ENCODE results near the gene SGIP1. TPM values are rescaled to one million over a fixed set of nuclear protein-coding genes. Genes with fewer than 3 reads are reported as not detected.

Gene SGIP1
- total and polyA plus RNA-seq, 2 experiments from 2014 or later, result 3.1 to 20.2 TPM

- Histone ChIP-seq H3K4me3 (no peak overlapping the region), H3K79me2 (no peaks in the 10 kb centered on the region), H2AFZ (peak overlapping the region; percentile 96), H3K4me2 (peak overlapping the region; percentile 92), H3K4me1 (ENCODE audit: insufficient read depth) (peaks cover 10% of the 10 kb centered on the region), H3K27ac (no peak overlapping the region), H3K9me3 (ENCODE audit: low read depth) (no peaks in the 10 kb centered on the region), H3K36me3 (replicated peaks; ENCODE audit: insufficient read depth, low read depth) (no peaks in the 10 kb centered on the region), H3K9me2 (replicated peaks; ENCODE audit: insufficient read depth) (no peaks in the 10 kb centered on the region), H3K27me3 (peaks cover 15% of the 10 kb centered on the region), H4K20me1 (ENCODE audit: insufficient read depth, poor library complexity, severe bottlenecking) (no peaks in the 10 kb centered on the region)
- 92% methylated on average over 1 of the region's 1 CpG for WGBS (ENCODE audit: low lambda C conversion rate, missing lambda C conversion rate)
- TF ChIP-seq EZH2 (IDR thresholded peaks at IDR 0.05; ENCODE audit: borderline replicate concordance), result no peak
- no peak for TF ChIP-seq EZH2phosphoT487 (IDR thresholded peaks at IDR 0.05; ENCODE audit: low read depth, severe bottlenecking, unreplicated experiment)
- TF ChIP-seq CTCF (IDR thresholded peaks at IDR 0.05; ENCODE audit: poor library complexity), result no peak
- no peak for DNase-seq (ENCODE audit: low spot score)
Observed at GRCh38 chr1:66532214-66532613, 1.7 kb upstream of the SGIP1 start.

GRCh38 chr1:66532798-66533783 is 862 bp upstream of the SGIP1 start:
- H3K36me3 ChIP-seq (replicated peaks; ENCODE audit: insufficient read depth, low read depth), result no peaks in the 10 kb centered on the region
- 7% methylated on average over 49 of the region's 50 CpGs for WGBS (ENCODE audit: low lambda C conversion rate, missing lambda C conversion rate)
- peak overlapping the region; percentile 71 for H3K4me3 ChIP-seq
- H3K4me1 ChIP-seq (ENCODE audit: insufficient read depth), result peaks cover 10% of the 10 kb centered on the region
- DNase-seq (ENCODE audit: low spot score), result peak; percentile 43
- H3K27ac ChIP-seq, result peak overlapping the region; percentile 81
- no peaks in the 10 kb centered on the region for H4K20me1 ChIP-seq (ENCODE audit: insufficient read depth, poor library complexity, severe bottlenecking)
- no peaks in the 10 kb centered on the region for H3K9me2 ChIP-seq (replicated peaks; ENCODE audit: insufficient read depth)
- H3K9me3 ChIP-seq (ENCODE audit: low read depth), result no peaks in the 10 kb centered on the region
- H3K4me2 ChIP-seq, result peak overlapping the region; percentile 92
- peak overlapping the region; percentile 96 for H2AFZ ChIP-seq
- no peak for TF ChIP-seq CTCF (IDR thresholded peaks at IDR 0.05; ENCODE audit: poor library complexity)
- no peak for TF ChIP-seq EZH2phosphoT487 (IDR thresholded peaks at IDR 0.05; ENCODE audit: low read depth, severe bottlenecking, unreplicated experiment)
- TF ChIP-seq EZH2 (IDR thresholded peaks at IDR 0.05; ENCODE audit: borderline replicate concordance), result no peak
- no peaks in the 10 kb centered on the region for H3K79me2 ChIP-seq
- H3K27me3 ChIP-seq, result peaks cover 15% of the 10 kb centered on the region

- no peaks in the 10 kb centered on the region for H4K20me1 ChIP-seq (ENCODE audit: insufficient read depth, poor library complexity, severe bottlenecking)
- TF ChIP-seq EZH2phosphoT487 (IDR thresholded peaks at IDR 0.05; ENCODE audit: low read depth, severe bottlenecking, unreplicated experiment) (no peak), EZH2 (IDR thresholded peaks at IDR 0.05; ENCODE audit: borderline replicate concordance) (no peak), CTCF (IDR thresholded peaks at IDR 0.05; ENCODE audit: poor library complexity) (no peak)
- no peaks in the 10 kb centered on the region for H3K79me2 ChIP-seq
- no peak for DNase-seq (ENCODE audit: low spot score)
- peak overlapping the region; percentile 92 for H3K4me2 ChIP-seq
- no peak overlapping the region for H3K4me3 ChIP-seq
- H3K36me3 ChIP-seq (replicated peaks; ENCODE audit: insufficient read depth, low read depth), result no peaks in the 10 kb centered on the region
- H2AFZ ChIP-seq, result no peak overlapping the region
- H3K9me2 ChIP-seq (replicated peaks; ENCODE audit: insufficient read depth), result no peaks in the 10 kb centered on the region
- H3K4me1 ChIP-seq (ENCODE audit: insufficient read depth), result peaks cover 10% of the 10 kb centered on the region
- H3K9me3 ChIP-seq (ENCODE audit: low read depth), result no peaks in the 10 kb centered on the region
- 96% methylated on average over 2 of the region's 2 CpGs for WGBS (ENCODE audit: low lambda C conversion rate, missing lambda C conversion rate)
- H3K27me3 ChIP-seq, result peaks cover 15% of the 10 kb centered on the region
- H3K27ac ChIP-seq, result peak overlapping the region; percentile 81
Observed at GRCh38 chr1:66535061-66535460, 1.1 kb downstream of the SGIP1 start.

Data from hepatocyte (in vitro differentiated cells).